Epithelial cell of esophagus (primary cell): ENCODE measurements around the gene SPATA31C1.
"Not testable (repeated sequence)": the region's sequence is repeated elsewhere in the genome, so short reads cannot be mapped to it uniquely, and the experiment has no call there.

ENCODE experiments used
- DNase-seq: peaks from one replicate; pipeline ENCODE4 v3.0.0; 2010; ENCODE audit warnings: low read depth
- H3K4me3 ChIP-seq: 2 replicates; pipeline ENCODE4 v1.5.1; 2011; ENCODE audit warnings: mild to moderate bottlenecking, low read length, control low read depth
- CTCF ChIP-seq: IDR thresholded peaks from 2 replicates; pipeline ENCODE4 v1.5.1; 2011; ENCODE audit warnings: low read depth, mild to moderate bottlenecking, low read length, control low read depth, inconsistent platforms; ENCODE audit not compliant: insufficient read depth; ENCODE audit errors: missing control alignments

The SPATA31C1 gene

GRCh38 chr9:87891754-87892153 is 26.0 kb upstream of the SPATA31C1 start:
- no peak for TF ChIP-seq CTCF
- no peak overlapping the region for H3K4me3 ChIP-seq
- DNase-seq: no peak

- no peak for TF ChIP-seq CTCF
- no peak overlapping the region for H3K4me3 ChIP-seq
- no peak for DNase-seq
Measured at GRCh38 chr9:87892956-87893355, 24.8 kb upstream of the SPATA31C1 start.

GRCh38 chr9:87894998-87895625 is 22.6 kb upstream of the SPATA31C1 start:
- peak; percentile 13 for TF ChIP-seq CTCF
- H3K4me3 ChIP-seq: no peak overlapping the region
- no peak for DNase-seq

- H3K4me3 ChIP-seq: no peak overlapping the region
- no peak for TF ChIP-seq CTCF
- DNase-seq: no peak
Measured at GRCh38 chr9:87896891-87897290, 20.9 kb upstream of the SPATA31C1 start.

- no peak for DNase-seq
- H3K4me3 ChIP-seq: no peak overlapping the region
- no peak for TF ChIP-seq CTCF
Measured at GRCh38 chr9:87898151-87898550, 19.6 kb upstream of the SPATA31C1 start.

GRCh38 chr9:87902371-87902770 is 15.4 kb upstream of the SPATA31C1 start:
- H3K4me3 ChIP-seq, DNase-seq: not testable (repeated sequence)

GRCh38 chr9:87909310-87910041 is 8.3 kb upstream of the SPATA31C1 start:
- TF ChIP-seq CTCF: no peak
- no peak overlapping the region for H3K4me3 ChIP-seq
- no peak for DNase-seq
